GM23248 (cell line): ENCODE data around the gene DGAT2L6. TPM values are rescaled to one million over a fixed set of nuclear protein-coding genes. Genes with fewer than 3 reads are reported as not detected.

Experiments used
- DNase-seq: peaks from one replicate; pipeline ENCODE4 v3.0.0-alpha.2; 2015
- H2AFZ ChIP-seq: fragments of 200-600 bp; sonication (generic); 2 replicates; pipeline ENCODE4 v1.6.1; 2016; ENCODE audit warnings: antibody characterized with exemption
- H3F3A ChIP-seq: fragments of 200-600 bp; sonication (generic); 2 replicates; pipeline ENCODE4 v1.6.1; 2016; ENCODE audit warnings: mild to moderate bottlenecking, antibody characterized with exemption, mixed run types; ENCODE audit not compliant: insufficient read depth
- H3K27ac ChIP-seq: fragments of 200-600 bp; sonication (generic); 2 replicates; pipeline ENCODE4 v1.5.1; 2016; ENCODE audit warnings: mild to moderate bottlenecking
- H3K27me3 ChIP-seq: fragments of 200-600 bp; sonication (generic); replicated peaks from 2 replicates; pipeline ENCODE4 v1.6.1; 2016; ENCODE audit warnings: mild to moderate bottlenecking; ENCODE audit not compliant: insufficient read depth
- H3K36me3 ChIP-seq: fragments of 200-600 bp; sonication (generic); 2 replicates; pipeline ENCODE4 v1.6.1; 2016; ENCODE audit warnings: low read depth, mild to moderate bottlenecking
- H3K4me1 ChIP-seq: fragments of 200-600 bp; sonication (generic); 2 replicates; pipeline ENCODE4 v1.6.1; 2016; ENCODE audit warnings: mild to moderate bottlenecking; ENCODE audit not compliant: insufficient read depth
- H3K4me2 ChIP-seq: fragments of 200-600 bp; sonication (generic); one replicate; pipeline ENCODE4 v1.6.1; 2016; ENCODE audit warnings: mild to moderate bottlenecking; ENCODE audit not compliant: unreplicated experiment
- H3K4me3 ChIP-seq: fragments of 200-600 bp; sonication (generic); 2 replicates; pipeline ENCODE4 v1.5.1; 2016; ENCODE audit warnings: mild to moderate bottlenecking
- H3K79me2 ChIP-seq: fragments of 200-600 bp; sonication (generic); 2 replicates; pipeline ENCODE4 v1.6.1; 2016; ENCODE audit warnings: mild to moderate bottlenecking; ENCODE audit not compliant: insufficient read depth
- H3K9ac ChIP-seq: fragments of 200-600 bp; sonication (generic); 2 replicates; pipeline ENCODE4 v1.6.1; 2016; ENCODE audit warnings: mild to moderate bottlenecking
- H3K9me2 ChIP-seq: fragments of 200-600 bp; sonication (generic); 2 replicates; pipeline ENCODE4 v1.6.1; 2016; ENCODE audit warnings: mixed run types, mild to moderate bottlenecking, moderate library complexity; ENCODE audit not compliant: insufficient read depth
- H3K9me3 ChIP-seq: fragments of 200-600 bp; sonication (generic); one replicate; pipeline ENCODE4 v1.6.1; 2017; ENCODE audit warnings: low read depth
- H4K20me1 ChIP-seq: fragments of 200-600 bp; sonication (generic); 2 replicates; pipeline ENCODE4 v1.6.0; 2016; ENCODE audit not compliant: insufficient read depth
- EZH2 ChIP-seq: fragments of 200-600 bp; sonication (generic); IDR thresholded peaks from 2 replicates; pipeline ENCODE4 v1.6.1; 2018; ENCODE audit warnings: antibody characterized with exemption, mild to moderate bottlenecking; ENCODE audit not compliant: insufficient read depth, poor library complexity, severe bottlenecking
- EZH2phosphoT487 ChIP-seq: fragments of 200-600 bp; sonication (generic); IDR thresholded peaks from 2 replicates; pipeline ENCODE4 v1.6.1; 2018; ENCODE audit warnings: antibody characterized with exemption, moderate library complexity, mild to moderate bottlenecking, low read depth; ENCODE audit not compliant: insufficient read depth
- WGBS, 2 experiments: methylation state at CpG; one replicate each; pipeline ENCODE4 v1.1.6; 2015 to 2017; ENCODE audit warnings: low lambda C conversion rate in 2 of 2, low coverage in 1 of 2; ENCODE audit errors: missing lambda C conversion rate in 2 of 2; 5-methylcytosine and 5-hydroxymethylcytosine counted together
- in situ Hi-C: fragments of 300-500 bp; cut with MboI; formaldehyde crosslinking; loops from 2 replicates; pipeline ENCODE4 v1.15.0; 2020
- polyA plus RNA-seq: library from polyadenylated mRNA; unstranded; fragments of >200 nt; fragmentation: Nextera tagmentation; extraction: Ambion mirVana; gene quantifications from 2 replicates; pipeline ENCODE4 v1.2.1, GENCODE V29; 2016
- small RNA-seq: library from RNA; depleted of rRNA; stranded (forward); fragments of <200 nt; gene quantifications from one replicate; pipeline ENCODE3, GENCODE V24; 2014; ENCODE audit warnings: low read depth, low replicate concordance
- total RNA-seq: library from RNA; depleted of rRNA; stranded (reverse); fragments of >200 nt; shearing (Covaris generic); gene quantifications from 2 replicates; pipeline ENCODE4 v1.2.3, GENCODE V29; 2014; rRNA removed

The DGAT2L6 gene
- total and polyA plus RNA-seq, 2 experiments from 2014 or later: not detected

GRCh38 chrX:70254909-70255308 lies 77.6 kb downstream of the DGAT2L6 start:
- Histone ChIP-seq H3K9me3 (no peaks in the 10 kb centered on the region), H3K79me2 (no peaks in the 10 kb centered on the region), H3K4me2 (no peak overlapping the region), H3K4me3 (no peak overlapping the region), H3F3A (no peaks in the 10 kb centered on the region), H3K27me3 (no peaks in the 10 kb centered on the region), H3K9me2 (no peaks in the 10 kb centered on the region), H3K4me1 (peaks cover 10% of the 10 kb centered on the region), H2AFZ (no peak overlapping the region), H3K36me3 (no peaks in the 10 kb centered on the region), H3K9ac (no peak overlapping the region), H4K20me1 (no peaks in the 10 kb centered on the region), H3K27ac (no peak overlapping the region)
- WGBS, 2 experiments: 89 to 100% methylated on average over 2 to 3 of the region's 3 CpGs
- in situ Hi-C loops: no loop called here
- DNase-seq: no peak
- TF ChIP-seq EZH2phosphoT487 (no peak), EZH2 (no peak)

Small RNA genes within 50 kb of the gene (small RNA-seq; reads per million reads assigned to genes)
- not detected for gene RNA5SP507

Other genes starting within 250 kb of the DGAT2L6 start
- gene AWAT2, start 127.5 kb upstream of the DGAT2L6 start, total RNA-seq: not detected in 2 replicates
- gene AWAT2, start 127.5 kb upstream of the DGAT2L6 start, polyA plus RNA-seq: not detected in 2 replicates
- not detected in 2 replicates for gene OTUD6A, start 115.0 kb upstream of the DGAT2L6 start, total RNA-seq
- not detected in 2 replicates for gene OTUD6A, start 115.0 kb upstream of the DGAT2L6 start, polyA plus RNA-seq
- 57.3 and 59.1 TPM in 2 replicates for gene IGBP1, start 44.0 kb upstream of the DGAT2L6 start, total RNA-seq
- 31.8 and 33.6 TPM in 2 replicates for gene IGBP1, start 44.0 kb upstream of the DGAT2L6 start, polyA plus RNA-seq
- not detected in 2 replicates for gene AWAT1, start 57.2 kb downstream of the DGAT2L6 start, total RNA-seq
- gene AWAT1, start 57.2 kb downstream of the DGAT2L6 start, polyA plus RNA-seq: not detected in 2 replicates
- gene P2RY4, start 82.7 kb downstream of the DGAT2L6 start, total RNA-seq: not detected in 2 replicates
- not detected in 2 replicates for gene P2RY4, start 82.7 kb downstream of the DGAT2L6 start, polyA plus RNA-seq
- not detected in 2 replicates for gene ARR3, start 90.9 kb downstream of the DGAT2L6 start, total RNA-seq
- not detected in 2 replicates for gene ARR3, start 90.9 kb downstream of the DGAT2L6 start, polyA plus RNA-seq
- gene RAB41, start 104.7 kb downstream of the DGAT2L6 start, total RNA-seq: not detected in 2 replicates
- not detected in 2 replicates for gene RAB41, start 104.7 kb downstream of the DGAT2L6 start, polyA plus RNA-seq
- gene PDZD11, start 112.4 kb downstream of the DGAT2L6 start, total RNA-seq: 57.0 and 59.3 TPM in 2 replicates
- 110 and 116 TPM in 2 replicates for gene PDZD11, start 112.4 kb downstream of the DGAT2L6 start, polyA plus RNA-seq
- gene KIF4A, start 112.6 kb downstream of the DGAT2L6 start, total RNA-seq: 5.6 and 7.5 TPM in 2 replicates
- gene KIF4A, start 112.6 kb downstream of the DGAT2L6 start, polyA plus RNA-seq: 6.5 and 7.6 TPM in 2 replicates
- not detected in 2 replicates for gene GDPD2, start 245.8 kb downstream of the DGAT2L6 start, total RNA-seq
- gene GDPD2, start 245.8 kb downstream of the DGAT2L6 start, polyA plus RNA-seq: not detected in 2 replicates